22Rv1 (cell line): ENCODE results near the gene ASTN1.

Experiments used
- H3K27ac ChIP-seq: fragments of 450-650 bp; 2 replicates; pipeline ENCODE4 v1.5.1; 2017
- ZFX ChIP-seq: fragments of 450-650 bp; IDR thresholded peaks from 2 replicates; pipeline ENCODE4 v1.6.1; 2017; ENCODE audit warnings: antibody characterized with exemption, borderline replicate concordance
- TF ChIP-seq, protein P1 (sequence below): fragments of 450-650 bp; IDR thresholded peaks from 2 replicates; pipeline ENCODE4 v1.5.1; 2017; ENCODE audit warnings: mild to moderate bottlenecking

Gene ASTN1

DNA sequence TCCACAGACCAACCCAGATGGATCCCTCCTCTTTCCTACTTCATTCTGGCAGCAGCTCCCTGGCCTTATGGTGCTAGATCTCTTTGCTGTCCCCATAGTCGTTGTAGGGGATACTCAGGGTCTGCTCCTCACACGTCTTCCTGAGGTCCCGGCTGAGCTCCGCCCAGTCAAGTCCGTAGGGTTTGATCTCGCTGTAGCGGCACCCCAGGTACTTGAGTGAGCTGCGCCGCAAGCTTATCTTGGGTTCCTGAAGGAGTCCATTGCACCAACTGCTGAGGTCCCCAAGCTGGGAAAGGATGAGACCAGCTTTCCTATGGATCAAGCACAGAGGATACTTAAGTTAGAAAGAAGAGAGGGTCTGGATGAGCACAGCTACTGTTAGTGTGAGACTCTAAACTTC lies 300.3 kb downstream of the ASTN1 start:
- no peak for TF ChIP-seq ZFX
- TF ChIP-seq, protein P1, sequence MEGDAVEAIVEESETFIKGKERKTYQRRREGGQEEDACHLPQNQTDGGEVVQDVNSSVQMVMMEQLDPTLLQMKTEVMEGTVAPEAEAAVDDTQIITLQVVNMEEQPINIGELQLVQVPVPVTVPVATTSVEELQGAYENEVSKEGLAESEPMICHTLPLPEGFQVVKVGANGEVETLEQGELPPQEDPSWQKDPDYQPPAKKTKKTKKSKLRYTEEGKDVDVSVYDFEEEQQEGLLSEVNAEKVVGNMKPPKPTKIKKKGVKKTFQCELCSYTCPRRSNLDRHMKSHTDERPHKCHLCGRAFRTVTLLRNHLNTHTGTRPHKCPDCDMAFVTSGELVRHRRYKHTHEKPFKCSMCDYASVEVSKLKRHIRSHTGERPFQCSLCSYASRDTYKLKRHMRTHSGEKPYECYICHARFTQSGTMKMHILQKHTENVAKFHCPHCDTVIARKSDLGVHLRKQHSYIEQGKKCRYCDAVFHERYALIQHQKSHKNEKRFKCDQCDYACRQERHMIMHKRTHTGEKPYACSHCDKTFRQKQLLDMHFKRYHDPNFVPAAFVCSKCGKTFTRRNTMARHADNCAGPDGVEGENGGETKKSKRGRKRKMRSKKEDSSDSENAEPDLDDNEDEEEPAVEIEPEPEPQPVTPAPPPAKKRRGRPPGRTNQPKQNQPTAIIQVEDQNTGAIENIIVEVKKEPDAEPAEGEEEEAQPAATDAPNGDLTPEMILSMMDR = no peak
- no peak overlapping the region for H3K27ac ChIP-seq

DNA sequence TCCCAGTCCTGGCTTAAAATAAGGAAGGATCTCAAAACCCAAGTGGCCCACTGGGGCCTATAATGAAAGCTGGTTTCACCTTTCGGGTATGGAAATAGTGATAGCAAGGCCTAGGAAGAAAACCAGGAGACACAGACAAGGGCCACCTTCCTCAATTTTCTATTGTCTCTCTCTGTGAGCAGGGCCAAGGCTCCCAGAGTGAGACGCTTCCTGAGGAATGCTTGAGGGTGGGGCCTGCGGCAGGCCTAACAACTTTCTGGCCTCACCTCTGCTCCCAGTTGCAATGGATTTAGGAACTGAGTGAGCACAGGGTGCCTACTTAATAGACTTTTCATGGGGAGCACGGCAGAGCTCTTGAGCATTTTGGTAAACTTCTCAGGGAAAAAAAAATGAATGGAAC lies 300.9 kb downstream of the ASTN1 start:
- TF ChIP-seq, protein P1 = no peak
- TF ChIP-seq ZFX = no peak

DNA sequence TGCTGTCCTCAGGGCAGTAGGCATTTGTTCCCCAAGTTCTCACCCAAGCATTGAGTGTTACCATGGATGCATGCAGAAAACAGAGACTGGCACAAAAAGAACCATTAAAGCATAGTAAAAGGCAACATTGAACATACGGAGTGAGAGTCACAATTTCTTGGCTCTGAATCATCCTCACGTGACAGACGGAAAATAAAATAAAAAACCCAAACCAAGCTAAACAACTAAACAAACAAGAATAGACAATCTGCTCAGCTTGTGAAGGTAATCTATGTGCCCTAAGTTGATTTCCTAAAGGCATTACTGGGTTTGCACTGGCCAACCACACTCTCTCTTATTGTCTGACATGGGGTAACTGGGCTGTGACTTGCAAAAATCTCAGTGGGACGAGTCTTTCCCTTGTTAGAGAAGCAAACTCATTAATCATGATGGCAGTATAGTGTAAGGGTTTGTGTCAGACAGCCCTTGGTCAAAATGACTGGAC lies 306.0 kb downstream of the ASTN1 start:
- no peak overlapping the region for H3K27ac ChIP-seq
- TF ChIP-seq, protein P1 = no peak
- TF ChIP-seq ZFX = no peak

More for the DNA sequence above, 300.9 kb downstream of the ASTN1 start:
- no peak overlapping the region for H3K27ac ChIP-seq

DNA sequence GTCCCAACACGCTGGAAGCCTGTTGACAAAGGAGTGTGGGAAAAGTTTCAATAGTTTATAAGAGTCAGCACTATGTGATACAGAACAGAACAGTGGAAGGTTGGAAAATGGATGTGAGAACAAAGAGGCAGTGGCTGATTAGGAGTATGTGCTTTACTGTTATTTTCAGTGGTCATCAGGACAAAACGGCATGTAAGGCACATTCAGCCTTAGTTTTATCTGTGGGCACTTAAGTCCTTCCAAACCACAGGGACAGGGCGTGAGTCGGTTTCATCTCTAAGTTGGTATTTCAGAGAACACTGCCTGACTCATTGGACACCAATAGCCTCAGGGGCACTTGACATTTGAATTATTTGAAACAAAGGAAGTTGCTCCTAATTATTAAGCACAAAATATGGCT lies 306.9 kb downstream of the ASTN1 start:
- TF ChIP-seq, protein P1 = no peak
- TF ChIP-seq ZFX = no peak
- no peak overlapping the region for H3K27ac ChIP-seq

DNA sequence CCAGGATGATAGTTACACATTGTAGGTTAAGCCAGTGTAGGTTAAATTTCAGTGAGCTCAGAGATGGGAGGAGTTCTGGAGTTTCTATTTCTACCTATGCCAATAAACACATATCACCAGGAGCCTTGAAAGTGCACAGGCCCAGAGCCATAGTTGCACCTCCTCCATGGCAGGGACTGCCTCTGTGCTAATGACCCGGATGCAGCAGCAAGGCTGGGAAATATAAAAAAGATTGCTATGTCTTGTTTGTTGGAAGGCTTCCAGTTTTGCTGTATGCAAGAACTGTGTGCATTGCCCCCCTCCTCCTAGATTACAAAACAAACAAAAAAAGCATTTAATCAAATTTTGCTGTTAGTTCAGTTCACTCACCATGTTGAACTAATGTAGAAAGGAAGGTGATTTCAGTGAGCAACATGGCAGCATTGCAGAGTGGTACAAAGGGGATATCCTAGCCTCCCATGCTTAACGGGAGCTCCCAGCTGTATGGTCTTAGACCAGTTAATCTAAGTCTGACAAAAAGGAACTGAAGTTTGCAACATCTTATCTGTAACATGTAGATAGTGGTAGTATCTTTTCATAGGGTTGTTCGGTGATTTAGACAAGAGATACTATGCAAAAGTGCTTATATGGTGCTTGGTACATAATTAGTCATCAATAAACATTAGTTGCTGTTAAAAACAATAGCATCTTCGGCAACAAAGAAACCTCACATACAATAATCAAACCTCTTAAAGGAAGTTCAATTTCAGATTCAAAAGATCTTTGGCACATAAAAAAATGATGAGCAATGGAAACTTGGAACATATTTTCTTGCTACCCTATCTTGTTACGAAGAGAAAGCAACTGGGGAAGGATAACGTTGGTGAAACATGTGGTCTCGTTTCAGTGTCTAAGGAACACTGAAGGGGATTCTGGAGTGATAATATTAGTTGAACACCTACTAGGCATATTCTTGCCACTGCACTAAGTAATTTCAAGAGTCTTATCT lies 309.5 kb downstream of the ASTN1 start:
- TF ChIP-seq, protein P1 = no peak
- no peak for TF ChIP-seq ZFX
- no peak overlapping the region for H3K27ac ChIP-seq

DNA sequence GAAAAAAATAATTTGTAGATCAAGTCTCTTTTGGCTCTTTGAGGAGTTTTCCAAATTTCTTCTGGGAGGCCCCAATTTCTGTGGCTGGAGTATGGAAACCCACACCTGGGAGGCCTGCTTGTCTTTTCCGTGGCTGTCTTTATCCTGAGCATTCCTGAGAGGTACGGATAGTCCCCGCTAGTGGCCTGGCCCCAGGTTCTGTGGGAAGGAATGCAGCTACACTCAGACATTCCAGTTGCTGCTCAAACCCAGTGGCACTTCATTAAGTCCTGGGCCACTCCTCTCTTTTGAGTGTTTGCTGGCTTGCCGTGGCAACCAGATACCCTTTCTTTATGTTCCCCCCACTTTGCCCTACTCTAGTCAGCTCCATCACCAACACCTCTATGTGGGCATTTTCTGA lies 310.4 kb downstream of the ASTN1 start:
- TF ChIP-seq ZFX = no peak
- TF ChIP-seq, protein P1 = no peak
- H3K27ac ChIP-seq = no peak overlapping the region

DNA sequence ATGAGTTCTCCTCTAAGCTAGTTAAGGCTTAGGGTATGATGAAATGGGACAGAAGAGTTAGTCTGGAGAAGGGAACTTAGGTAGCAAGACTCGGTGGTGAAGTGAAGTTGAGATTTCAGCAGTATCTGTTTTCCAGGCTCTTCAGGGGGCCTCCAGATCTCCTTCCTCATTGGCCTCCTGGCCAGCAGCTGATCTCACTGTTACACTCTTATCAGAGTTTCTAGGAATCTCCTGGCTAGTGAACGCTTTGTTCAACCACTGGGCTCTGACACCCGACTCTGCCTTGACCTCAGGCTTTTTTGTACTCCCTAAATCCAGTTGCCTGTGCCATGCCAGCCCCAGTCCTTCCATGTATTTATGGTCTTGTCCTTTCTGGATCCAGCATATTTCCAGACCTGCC lies 311.0 kb downstream of the ASTN1 start:
- TF ChIP-seq, protein P1 = no peak
- no peak for TF ChIP-seq ZFX
- no peak overlapping the region for H3K27ac ChIP-seq
